WTC11 (cell line): Measurements from ENCODE around the gene RGS5. TPM values are rescaled to one million over a fixed set of nuclear protein-coding genes. Genes with fewer than 3 reads are reported as not detected.

Experiments used
- ATAC-seq: fragments of 200-7000 bp; cut with Tn5 transposase; 2 replicates; pipeline ENCODE4 v1.10.0; 2021; ENCODE audit warnings: mild to moderate bottlenecking, moderate library complexity
- CTCF ChIA-PET: fragments of 300-600 bp; sonication (Branson Sonifier 250); formaldehyde crosslinking; loops from one replicate; lab custom pipeline; 2021; ENCODE audit warnings: antibody characterized with exemption; lab: Charles Lee
- POLR2A ChIA-PET: fragments of 350-600 bp; sonication (Branson Sonifier 250); formaldehyde crosslinking; loops from one replicate; lab custom pipeline; 2021; ENCODE audit warnings: antibody characterized with exemption; lab: Charles Lee
- DNase-seq: peaks from one replicate; pipeline ENCODE4 v3.0.0; 2021; ENCODE audit warnings: low spot score
- H3K27ac Mint-ChIP-seq: 2 replicates; pipeline ENCODE4 v1.8.0; 2021; ENCODE audit warnings: mixed read lengths
- H3K27me3 Mint-ChIP-seq: 2 replicates; pipeline ENCODE4 v1.8.0; 2021; ENCODE audit warnings: low read depth, mild to moderate bottlenecking, moderate library complexity, mixed read lengths
- H3K36me3 Mint-ChIP-seq: 2 replicates; pipeline ENCODE4 v1.8.0; 2021; ENCODE audit warnings: mixed read lengths
- H3K4me1 Mint-ChIP-seq: 2 replicates; pipeline ENCODE4 v1.8.0; 2022; ENCODE audit warnings: mixed read lengths
- H3K4me3 Mint-ChIP-seq: 2 replicates; pipeline ENCODE4 v1.8.0; 2021; ENCODE audit warnings: mild to moderate bottlenecking, moderate library complexity, mixed read lengths
- H3K9me3 Mint-ChIP-seq: 2 replicates; pipeline ENCODE4 v1.8.0; 2021; ENCODE audit warnings: mixed read lengths
- AR ChIP-seq: fragments of 250-450 bp; sonication (Bioruptor Pico); IDR thresholded peaks from 2 replicates; pipeline ENCODE4 v1.9.0; 2021; ENCODE audit warnings: mild to moderate bottlenecking
- ATF1 ChIP-seq: sonication (generic); formaldehyde crosslinking; IDR thresholded peaks from 2 replicates; pipeline ENCODE4 v1.8.1; 2023; ENCODE audit warnings: mild to moderate bottlenecking, moderate library complexity, missing genetic modification reagents
- CBFB ChIP-seq: sonication (generic); formaldehyde crosslinking; IDR thresholded peaks from 2 replicates; pipeline ENCODE4 v1.8.1; 2022; ENCODE audit warnings: mild to moderate bottlenecking, low read depth, missing genetic modification reagents
- E2F5 ChIP-seq: sonication (generic); formaldehyde crosslinking; IDR thresholded peaks from 2 replicates; pipeline ENCODE4 v1.8.1; 2022; ENCODE audit warnings: mild to moderate bottlenecking, moderate library complexity, missing genetic modification reagents
- ELF4 ChIP-seq: sonication (generic); formaldehyde crosslinking; IDR thresholded peaks from 2 replicates; pipeline ENCODE4 v1.8.1; 2022; ENCODE audit warnings: low read depth, mild to moderate bottlenecking, moderate library complexity, missing genetic modification reagents
- ESRRA ChIP-seq: sonication (generic); formaldehyde crosslinking; IDR thresholded peaks from 2 replicates; pipeline ENCODE4 v1.8.1; 2022; ENCODE audit warnings: mild to moderate bottlenecking, missing genetic modification reagents, borderline replicate concordance
- FOXJ3 ChIP-seq: sonication (generic); formaldehyde crosslinking; IDR thresholded peaks from 2 replicates; pipeline ENCODE4 v1.9.0; 2021; ENCODE audit warnings: missing genetic modification reagents, mild to moderate bottlenecking, borderline replicate concordance
- FOXP1 ChIP-seq: sonication (generic); formaldehyde crosslinking; IDR thresholded peaks from 2 replicates; pipeline ENCODE4 v1.8.0; 2022; ENCODE audit warnings: missing genetic modification reagents, mild to moderate bottlenecking, moderate library complexity, borderline replicate concordance
- GABPB1 ChIP-seq: sonication (generic); formaldehyde crosslinking; IDR thresholded peaks from 2 replicates; pipeline ENCODE4 v1.8.1; 2023; ENCODE audit warnings: mild to moderate bottlenecking, missing genetic modification reagents
- IRF2 ChIP-seq: sonication (generic); formaldehyde crosslinking; IDR thresholded peaks from 2 replicates; pipeline ENCODE4 v1.8.0; 2022; ENCODE audit warnings: low read depth, missing genetic modification reagents, borderline replicate concordance
- NFYB ChIP-seq: sonication (generic); formaldehyde crosslinking; conservative IDR thresholded peaks from 2 replicates; pipeline ENCODE4 v1.8.0; 2022; ENCODE audit warnings: low read depth, missing genetic modification reagents
- NR1H2 ChIP-seq: sonication (generic); formaldehyde crosslinking; IDR thresholded peaks from 2 replicates; pipeline ENCODE4 v1.9.0; 2021; ENCODE audit warnings: mild to moderate bottlenecking, moderate library complexity, missing genetic modification reagents
- RELA ChIP-seq: sonication (generic); formaldehyde crosslinking; IDR thresholded peaks from 2 replicates; pipeline ENCODE4 v1.8.1; 2022; ENCODE audit warnings: missing genetic modification reagents, mild to moderate bottlenecking, borderline replicate concordance
- RORB ChIP-seq: fragments of 250-450 bp; sonication (Bioruptor Pico); IDR thresholded peaks from 2 replicates; pipeline ENCODE4 v1.9.0; 2021; ENCODE audit warnings: mild to moderate bottlenecking
- SMAD3 ChIP-seq: sonication (generic); formaldehyde crosslinking; IDR thresholded peaks from 2 replicates; pipeline ENCODE4 v1.8.0; 2022; ENCODE audit warnings: missing genetic modification reagents, mild to moderate bottlenecking, borderline replicate concordance
- STAT6 ChIP-seq: sonication (generic); formaldehyde crosslinking; conservative IDR thresholded peaks from 2 replicates; pipeline ENCODE4 v1.8.1; 2023; ENCODE audit warnings: mild to moderate bottlenecking, low read depth, missing genetic modification reagents, moderate library complexity
- TEAD4 ChIP-seq: sonication (generic); formaldehyde crosslinking; IDR thresholded peaks from 2 replicates; pipeline ENCODE4 v1.8.0; 2022; ENCODE audit warnings: mild to moderate bottlenecking, missing genetic modification reagents
- ZNF138 ChIP-seq: sonication (generic); formaldehyde crosslinking; conservative IDR thresholded peaks from 2 replicates; pipeline ENCODE4 v1.8.1; 2022; ENCODE audit warnings: mild to moderate bottlenecking, moderate library complexity, missing genetic modification reagents
- ZNF232 ChIP-seq: sonication (generic); formaldehyde crosslinking; IDR thresholded peaks from 2 replicates; pipeline ENCODE4 v1.8.0; 2022; ENCODE audit warnings: mild to moderate bottlenecking, missing genetic modification reagents
- total RNA-seq: library from RNA; stranded (reverse); gene quantifications from 3 replicates; pipeline ENCODE4 v1.2.3, GENCODE V29; 2021
- TF ChIP-seq, protein P1 (sequence below): sonication (generic); formaldehyde crosslinking; IDR thresholded peaks from 2 replicates; pipeline ENCODE4 v1.8.0; 2022; ENCODE audit warnings: mild to moderate bottlenecking, missing genetic modification reagents
- TF ChIP-seq, protein P2 (sequence below): sonication (generic); formaldehyde crosslinking; conservative IDR thresholded peaks from 2 replicates; pipeline ENCODE4 v1.8.1; 2022; ENCODE audit warnings: mild to moderate bottlenecking, missing genetic modification reagents
- TF ChIP-seq, protein P3 (sequence below): sonication (generic); formaldehyde crosslinking; IDR thresholded peaks from 2 replicates; pipeline ENCODE4 v1.8.0; 2023; ENCODE audit warnings: mild to moderate bottlenecking, missing genetic modification reagents
- TF ChIP-seq, protein P4 (sequence below): fragments of 250-450 bp; sonication (Bioruptor Pico); IDR thresholded peaks from 2 replicates; pipeline ENCODE4 v1.9.0; 2021; ENCODE audit warnings: mild to moderate bottlenecking

The RGS5 gene
- total RNA-seq, 1 experiment from 2014 or later: 23.6 TPM

- ChIA-PET POLR2A (no interaction called here), CTCF (no interaction called here)
- no peaks in the 10 kb centered on the region for H3K9me3 Mint-ChIP-seq
- ATAC-seq (no peak), DNase-seq (no peak)
- no peaks in the 10 kb centered on the region for H3K36me3 Mint-ChIP-seq
- no peaks in the 10 kb centered on the region for H3K27me3 Mint-ChIP-seq
- no peak overlapping the region for H3K27ac Mint-ChIP-seq
- H3K4me3 Mint-ChIP-seq: no peak overlapping the region
- TF ChIP-seq ZNF232 (CRISPR knock-in tag) (no peak), E2F5 (CRISPR knock-in tag) (no peak), SMAD3 (CRISPR knock-in tag) (no peak), ESRRA (no peak), FOXJ3 (no peak), ZNF138 (CRISPR knock-in tag) (no peak), AR (CRISPR knock-in tag) (no peak), ELF4 (no peak), TEAD4 (CRISPR knock-in tag) (no peak)
- TF ChIP-seq, protein P1, sequence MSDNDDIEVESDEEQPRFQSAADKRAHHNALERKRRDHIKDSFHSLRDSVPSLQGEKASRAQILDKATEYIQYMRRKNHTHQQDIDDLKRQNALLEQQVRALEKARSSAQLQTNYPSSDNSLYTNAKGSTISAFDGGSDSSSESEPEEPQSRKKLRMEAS: no peak
- TF ChIP-seq, protein P2, sequence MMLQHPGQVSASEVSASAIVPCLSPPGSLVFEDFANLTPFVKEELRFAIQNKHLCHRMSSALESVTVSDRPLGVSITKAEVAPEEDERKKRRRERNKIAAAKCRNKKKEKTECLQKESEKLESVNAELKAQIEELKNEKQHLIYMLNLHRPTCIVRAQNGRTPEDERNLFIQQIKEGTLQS (CRISPR knock-in tag): no peak
- no peaks in the 10 kb centered on the region for H3K4me1 Mint-ChIP-seq
Observed at GRCh38 chr1:163144418-163144817, 58.3 kb downstream of the RGS5 start.

- Mint-ChIP-seq H3K27ac (no peak overlapping the region), H3K27me3 (no peaks in the 10 kb centered on the region), H3K4me3 (no peak overlapping the region), H3K9me3 (no peaks in the 10 kb centered on the region), H3K4me1 (no peaks in the 10 kb centered on the region), H3K36me3 (no peaks in the 10 kb centered on the region)
- ATAC-seq (no peak), DNase-seq (no peak)
- ChIA-PET CTCF (no interaction called here), POLR2A (no interaction called here)
- no peak for TF ChIP-seq STAT6 (CRISPR knock-in tag)
- no peak for TF ChIP-seq ATF1 (CRISPR knock-in tag)
- TF ChIP-seq RORB (CRISPR knock-in tag): no peak
- TF ChIP-seq CBFB: no peak
- no peak for TF ChIP-seq GABPB1 (CRISPR knock-in tag)
- TF ChIP-seq NFYB (CRISPR knock-in tag): no peak
- TF ChIP-seq IRF2 (CRISPR knock-in tag): no peak
- TF ChIP-seq RELA (CRISPR knock-in tag): no peak
- TF ChIP-seq, protein P3, sequence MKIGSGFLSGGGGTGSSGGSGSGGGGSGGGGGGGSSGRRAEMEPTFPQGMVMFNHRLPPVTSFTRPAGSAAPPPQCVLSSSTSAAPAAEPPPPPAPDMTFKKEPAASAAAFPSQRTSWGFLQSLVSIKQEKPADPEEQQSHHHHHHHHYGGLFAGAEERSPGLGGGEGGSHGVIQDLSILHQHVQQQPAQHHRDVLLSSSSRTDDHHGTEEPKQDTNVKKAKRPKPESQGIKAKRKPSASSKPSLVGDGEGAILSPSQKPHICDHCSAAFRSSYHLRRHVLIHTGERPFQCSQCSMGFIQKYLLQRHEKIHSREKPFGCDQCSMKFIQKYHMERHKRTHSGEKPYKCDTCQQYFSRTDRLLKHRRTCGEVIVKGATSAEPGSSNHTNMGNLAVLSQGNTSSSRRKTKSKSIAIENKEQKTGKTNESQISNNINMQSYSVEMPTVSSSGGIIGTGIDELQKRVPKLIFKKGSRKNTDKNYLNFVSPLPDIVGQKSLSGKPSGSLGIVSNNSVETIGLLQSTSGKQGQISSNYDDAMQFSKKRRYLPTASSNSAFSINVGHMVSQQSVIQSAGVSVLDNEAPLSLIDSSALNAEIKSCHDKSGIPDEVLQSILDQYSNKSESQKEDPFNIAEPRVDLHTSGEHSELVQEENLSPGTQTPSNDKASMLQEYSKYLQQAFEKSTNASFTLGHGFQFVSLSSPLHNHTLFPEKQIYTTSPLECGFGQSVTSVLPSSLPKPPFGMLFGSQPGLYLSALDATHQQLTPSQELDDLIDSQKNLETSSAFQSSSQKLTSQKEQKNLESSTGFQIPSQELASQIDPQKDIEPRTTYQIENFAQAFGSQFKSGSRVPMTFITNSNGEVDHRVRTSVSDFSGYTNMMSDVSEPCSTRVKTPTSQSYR (CRISPR knock-in tag): no peak
- TF ChIP-seq NR1H2 (CRISPR knock-in tag): no peak
- TF ChIP-seq FOXP1 (CRISPR knock-in tag): no peak
- TF ChIP-seq, protein P4, sequence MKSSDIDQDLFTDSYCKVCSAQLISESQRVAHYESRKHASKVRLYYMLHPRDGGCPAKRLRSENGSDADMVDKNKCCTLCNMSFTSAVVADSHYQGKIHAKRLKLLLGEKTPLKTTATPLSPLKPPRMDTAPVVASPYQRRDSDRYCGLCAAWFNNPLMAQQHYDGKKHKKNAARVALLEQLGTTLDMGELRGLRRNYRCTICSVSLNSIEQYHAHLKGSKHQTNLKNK (CRISPR knock-in tag): no peak
- no peak for TF ChIP-seq TEAD4 (CRISPR knock-in tag)
Observed at GRCh38 chr1:163142152-163142551, 60.6 kb downstream of the RGS5 start.
